Fibroblast of the aortic adventitia (primary cell): ENCODE results near the gene SIK3. TPM values are rescaled to one million over a fixed set of nuclear protein-coding genes. Genes with fewer than 3 reads are reported as not detected.

Source experiments
- DNase-seq: peaks from one replicate; pipeline ENCODE4 v3.0.0-alpha.2; 2010; ENCODE audit warnings: low read depth
- H3K4me3 ChIP-seq: 2 replicates; pipeline ENCODE4 v1.5.1; 2011; ENCODE audit warnings: low read depth, mild to moderate bottlenecking, control low read depth, low read length, moderate library complexity
- total RNA-seq: library from RNA; depleted of rRNA; stranded (reverse); fragments of >200 nt; gene quantifications from 2 replicates; pipeline ENCODE4 v1.2.3, GENCODE V29; 2012; ENCODE audit warnings: low replicate concordance
- TF ChIP-seq, protein P1 (sequence below): IDR thresholded peaks from 2 replicates; pipeline ENCODE4 v1.5.1; 2011; ENCODE audit warnings: mild to moderate bottlenecking, low read length, control low read depth, inconsistent platforms; ENCODE audit not compliant: insufficient read depth

The SIK3 gene
- total RNA-seq, 1 donor: 18.4 TPM

DNA sequence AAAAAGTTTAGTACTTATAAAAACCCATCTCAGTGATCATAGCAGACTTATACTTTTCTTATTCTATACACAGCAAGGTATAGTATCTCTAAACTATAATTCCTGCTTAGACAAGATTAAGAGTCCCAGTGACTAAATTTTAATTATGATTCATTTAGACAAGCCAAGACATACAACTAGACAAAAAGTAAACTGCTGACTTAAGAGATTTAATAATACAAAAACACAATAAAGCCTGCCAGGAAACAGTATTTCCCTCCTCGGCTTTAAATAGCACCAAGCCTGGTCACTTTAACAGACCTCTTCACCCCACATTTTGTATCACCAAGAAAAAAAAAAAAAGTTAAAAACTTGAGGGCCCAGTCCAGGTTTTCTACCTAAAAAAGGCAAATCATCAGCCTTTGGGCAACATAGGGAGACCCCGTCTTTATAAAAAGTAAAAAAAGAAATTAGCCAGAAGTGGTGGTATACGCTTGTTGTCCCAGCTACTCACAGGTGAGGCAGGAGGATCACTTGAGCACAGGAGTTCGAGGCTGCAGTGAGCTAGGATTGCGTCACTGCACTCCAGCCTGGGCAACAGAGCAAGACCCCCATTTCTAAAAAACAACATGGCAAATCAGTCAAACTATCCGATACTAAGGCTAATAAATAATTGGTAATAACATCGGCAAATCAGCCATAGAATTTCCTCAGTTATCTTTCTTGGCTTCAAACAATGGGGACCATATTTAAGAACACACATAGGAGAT is 53.8 kb downstream of the SIK3 start:
- TF ChIP-seq, protein P1, sequence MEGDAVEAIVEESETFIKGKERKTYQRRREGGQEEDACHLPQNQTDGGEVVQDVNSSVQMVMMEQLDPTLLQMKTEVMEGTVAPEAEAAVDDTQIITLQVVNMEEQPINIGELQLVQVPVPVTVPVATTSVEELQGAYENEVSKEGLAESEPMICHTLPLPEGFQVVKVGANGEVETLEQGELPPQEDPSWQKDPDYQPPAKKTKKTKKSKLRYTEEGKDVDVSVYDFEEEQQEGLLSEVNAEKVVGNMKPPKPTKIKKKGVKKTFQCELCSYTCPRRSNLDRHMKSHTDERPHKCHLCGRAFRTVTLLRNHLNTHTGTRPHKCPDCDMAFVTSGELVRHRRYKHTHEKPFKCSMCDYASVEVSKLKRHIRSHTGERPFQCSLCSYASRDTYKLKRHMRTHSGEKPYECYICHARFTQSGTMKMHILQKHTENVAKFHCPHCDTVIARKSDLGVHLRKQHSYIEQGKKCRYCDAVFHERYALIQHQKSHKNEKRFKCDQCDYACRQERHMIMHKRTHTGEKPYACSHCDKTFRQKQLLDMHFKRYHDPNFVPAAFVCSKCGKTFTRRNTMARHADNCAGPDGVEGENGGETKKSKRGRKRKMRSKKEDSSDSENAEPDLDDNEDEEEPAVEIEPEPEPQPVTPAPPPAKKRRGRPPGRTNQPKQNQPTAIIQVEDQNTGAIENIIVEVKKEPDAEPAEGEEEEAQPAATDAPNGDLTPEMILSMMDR: no peak
- no peak for DNase-seq
- no peak overlapping the region for H3K4me3 ChIP-seq

DNA sequence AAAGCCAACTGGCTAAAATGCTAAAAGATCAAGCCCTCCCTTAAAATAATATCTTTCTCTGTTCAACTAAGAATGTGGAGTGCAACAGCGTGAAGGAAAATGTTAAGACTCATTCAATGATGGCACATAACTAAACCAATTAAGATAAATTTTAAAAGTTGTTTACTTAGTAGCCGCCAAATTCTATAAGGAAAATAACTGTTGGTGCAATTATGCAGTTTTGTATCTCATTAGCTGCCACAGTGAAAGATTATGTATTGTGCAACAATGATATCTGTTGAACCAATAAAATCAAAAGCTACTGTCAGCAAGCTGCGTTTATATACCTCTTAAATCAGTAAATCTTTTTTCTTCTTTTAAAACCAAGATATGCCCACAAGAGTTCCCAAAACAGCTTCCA is 55.5 kb downstream of the SIK3 start:
- TF ChIP-seq, protein P1: no peak
- H3K4me3 ChIP-seq: no peak overlapping the region
- DNase-seq: no peak

- TF ChIP-seq, protein P1: no peak
- no peak for DNase-seq
- H3K4me3 ChIP-seq: no peak overlapping the region
Measured at GRCh38 chr11:117039900-117040299, 58.3 kb downstream of the SIK3 start.

- TF ChIP-seq, protein P1: no peak
- no peak for DNase-seq
- no peak overlapping the region for H3K4me3 ChIP-seq
Measured at GRCh38 chr11:117039270-117039669, 59.0 kb downstream of the SIK3 start.

DNA sequence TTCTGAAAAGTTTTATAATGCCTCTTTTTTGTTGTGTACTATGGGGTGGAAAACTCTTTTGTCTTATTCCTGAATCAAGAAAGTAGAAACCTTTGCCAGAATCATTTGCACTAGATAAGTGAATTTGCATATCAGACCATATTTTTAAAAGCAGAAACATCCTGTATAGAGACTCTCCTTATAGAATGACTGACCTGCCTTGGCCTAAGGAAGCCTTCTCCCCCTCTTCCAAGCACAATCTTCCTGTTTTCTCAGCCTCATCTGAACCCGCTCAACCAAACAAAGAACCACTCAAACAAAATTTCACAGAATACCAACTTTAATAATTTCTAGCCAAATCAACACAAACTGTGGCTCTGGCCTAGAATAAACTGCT is 60.3 kb downstream of the SIK3 start:
- no peak overlapping the region for H3K4me3 ChIP-seq
- TF ChIP-seq, protein P1: no peak
- no peak for DNase-seq

DNA sequence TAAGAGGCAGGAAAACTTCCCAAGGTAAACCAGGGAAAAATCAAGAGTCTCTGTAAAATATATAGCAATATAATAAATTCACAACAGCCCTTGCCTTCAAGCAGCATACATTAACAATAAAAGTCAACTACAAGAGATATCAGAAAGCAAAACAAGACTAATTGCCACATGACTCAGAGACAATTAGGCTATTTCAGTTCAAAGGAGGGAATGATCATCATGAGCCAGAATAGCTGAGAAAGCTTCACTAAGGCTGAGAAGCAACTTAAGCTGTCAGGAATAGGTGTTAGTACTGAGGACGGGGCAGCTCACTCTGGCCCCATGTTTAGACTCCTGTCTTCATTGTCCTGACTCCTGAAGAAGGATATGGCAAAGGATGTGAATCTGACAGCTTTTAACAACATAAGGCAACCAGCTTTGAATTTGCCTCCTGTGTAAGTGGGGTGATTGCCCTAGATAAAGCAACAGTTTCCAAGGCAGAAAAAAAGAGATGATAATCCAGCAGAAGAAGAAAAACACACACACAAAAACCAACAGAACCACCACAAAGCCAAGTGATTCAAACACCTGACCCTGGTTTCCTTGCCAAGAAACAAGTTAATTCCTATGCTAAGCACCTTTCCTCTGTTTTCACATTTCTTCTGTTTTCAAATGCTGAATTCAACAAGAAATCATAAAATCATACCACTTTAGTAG is 60.8 kb downstream of the SIK3 start:
- no peak overlapping the region for H3K4me3 ChIP-seq
- TF ChIP-seq, protein P1: no peak
- no peak for DNase-seq

DNA sequence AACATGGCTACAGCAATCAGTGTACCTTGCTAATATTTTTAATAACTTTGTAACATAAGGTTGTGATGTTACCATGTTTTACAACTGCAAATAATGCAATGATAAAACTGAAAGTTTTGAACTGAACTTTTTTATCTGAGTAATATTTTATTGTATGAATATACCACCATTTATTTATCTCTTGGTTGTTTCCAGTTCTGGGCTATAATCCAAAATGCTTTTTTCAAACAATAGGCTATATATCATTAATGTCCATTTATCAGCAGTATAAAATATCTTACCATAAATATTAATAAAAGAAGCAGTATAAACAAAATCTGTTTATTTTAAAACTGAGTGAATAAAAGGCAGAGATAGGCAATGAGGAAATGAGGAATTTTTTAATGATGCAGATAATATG is 63.3 kb downstream of the SIK3 start:
- TF ChIP-seq, protein P1: no peak
- H3K4me3 ChIP-seq: no peak overlapping the region
- peak; percentile 60 for DNase-seq
